D721Med (cell line): ENCODE data around the gene IQCK.

ENCODE experiments used
- DNase-seq: peaks from one replicate; pipeline ENCODE4 v3.0.0; 2011; ENCODE audit warnings: low spot score; ENCODE audit not compliant: insufficient read length
- FAIRE-seq: peaks from 2 replicates; lab custom pipeline; 2011; peaks lifted over from hg19 to GRCh38; lab: Jason Lieb, UNC
- CTCF ChIP-seq: IDR thresholded peaks from 2 replicates; pipeline ENCODE4 v1.5.1; 2012; ENCODE audit warnings: mild to moderate bottlenecking, control low read depth; ENCODE audit not compliant: insufficient read depth; ENCODE audit errors: missing control alignments

IQCK gene

GRCh38 chr16:19860166-19861041, 142.3 kb downstream of the IQCK start:
- no peak for FAIRE-seq
- no peak for TF ChIP-seq CTCF
- no peak for DNase-seq

- no peak for TF ChIP-seq CTCF
- DNase-seq (no peak), FAIRE-seq (no peak)
Observed at GRCh38 chr16:19861133-19861532, 143.1 kb downstream of the IQCK start.

- no peak for TF ChIP-seq CTCF
- no peak for FAIRE-seq
- no peak for DNase-seq
Observed at GRCh38 chr16:19861811-19862327, 143.8 kb downstream of the IQCK start.

DNA sequence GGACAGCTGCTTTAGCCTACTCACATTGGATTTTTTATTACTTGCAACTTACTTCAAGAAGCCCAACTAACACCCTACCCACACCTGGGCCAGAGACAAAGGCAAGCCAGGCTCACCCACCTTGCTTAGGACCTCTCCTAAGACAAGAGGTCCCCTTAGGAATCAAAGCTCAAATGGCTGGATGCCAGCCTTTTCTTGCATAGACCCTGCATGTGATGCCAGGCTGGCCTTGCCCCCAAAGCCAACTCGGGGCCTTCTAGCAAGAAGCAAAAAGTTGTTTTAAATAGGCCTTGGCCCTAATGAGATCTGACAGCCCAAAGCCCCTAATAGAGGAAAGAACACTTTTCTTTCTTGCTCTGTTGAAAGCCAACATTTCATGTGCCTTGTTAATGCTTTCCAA, 145.9 kb downstream of the IQCK start:
- DNase-seq (no peak), FAIRE-seq (no peak)
- no peak for TF ChIP-seq CTCF

DNA sequence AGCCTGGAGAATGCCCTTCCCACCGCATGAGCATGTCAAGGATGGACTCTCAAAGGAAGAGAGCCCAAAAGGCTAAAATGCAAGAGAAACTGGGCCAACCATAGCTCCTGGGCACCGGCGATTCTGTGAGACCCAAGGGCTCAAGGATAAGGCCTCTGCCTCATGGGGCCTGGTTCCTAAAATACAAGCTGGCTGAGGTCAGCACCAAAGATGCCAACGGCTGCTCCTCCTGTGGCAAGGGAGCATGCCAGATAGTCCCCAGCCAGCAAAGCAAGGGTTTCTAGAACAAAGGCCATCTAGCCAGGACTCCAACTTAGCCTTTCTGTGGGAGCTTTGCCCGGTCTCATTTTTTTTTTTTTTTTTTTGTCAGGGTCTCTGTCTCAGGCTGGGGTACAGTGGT, 146.5 kb downstream of the IQCK start:
- no peak for FAIRE-seq

GRCh38 chr16:19868421-19868820, 150.3 kb downstream of the IQCK start:
- FAIRE-seq = no peak

More for the DNA sequence above, 146.5 kb downstream of the IQCK start:
- DNase-seq = no peak
- TF ChIP-seq CTCF = no peak

More at GRCh38 chr16:19868421-19868820, 150.3 kb downstream of the IQCK start:
- no peak for DNase-seq
- no peak for TF ChIP-seq CTCF
